ENCODE data around the gene MEI1. TPM values are rescaled to one million over a fixed set of nuclear protein-coding genes. Genes with fewer than 3 reads are reported as not detected.
A peak's percentile ranks its signal among the peaks of the same experiment; 100 is the strongest.

Gene MEI1
- total RNA-seq, 1 donor from 2014 or later = 1.3 TPM

- Mint-ChIP-seq H3K4me1 (no peaks in the 10 kb centered on the region), H3K9me3 (no peaks in the 10 kb centered on the region), H3K27ac (no peak overlapping the region), H3K4me3 (no peak overlapping the region), H3K36me3 (no peaks in the 10 kb centered on the region), H3K27me3 (ENCODE audit: low read depth) (no peaks in the 10 kb centered on the region)
- DNase-seq (ENCODE audit: low spot score in 2 of 2, unreplicated experiment in 2 of 2) = peak; percentile 30 to 49
- peak; percentile 27 for TF ChIP-seq CTCF (IDR thresholded peaks at IDR 0.05; ENCODE audit: unreplicated experiment)
Measured at GRCh38 chr22:41762980-41763779, 63.9 kb downstream of the MEI1 start.

DNA sequence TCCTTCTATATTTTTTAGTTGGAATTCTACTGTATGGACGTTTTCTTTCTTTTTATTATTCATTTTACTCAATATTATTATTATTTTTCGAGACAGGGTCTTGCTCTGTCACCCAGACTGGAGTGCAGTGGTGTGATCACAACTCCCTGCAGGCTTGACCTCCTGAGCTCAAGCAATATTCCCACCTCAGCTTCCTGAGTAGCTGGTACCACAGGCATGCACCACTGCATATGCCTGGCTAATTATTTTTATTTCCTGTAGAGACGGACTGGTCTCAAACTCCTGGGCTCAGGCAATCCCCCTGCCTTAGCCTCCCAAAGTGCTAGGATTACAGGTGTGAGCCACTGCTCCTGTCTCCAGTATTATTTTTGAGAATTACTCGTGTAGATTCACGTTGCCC is 67.2 kb downstream of the MEI1 start:
- H3K9me3 Mint-ChIP-seq = no peaks in the 10 kb centered on the region
- H3K4me3 Mint-ChIP-seq = no peak overlapping the region
- no peak overlapping the region for H3K27ac Mint-ChIP-seq
- no peaks in the 10 kb centered on the region for H3K27me3 Mint-ChIP-seq (ENCODE audit: low read depth)
- H3K4me1 Mint-ChIP-seq = no peaks in the 10 kb centered on the region
- DNase-seq (ENCODE audit: low spot score in 2 of 2, unreplicated experiment in 2 of 2) = no peak
- no peak for TF ChIP-seq CTCF (IDR thresholded peaks at IDR 0.05; ENCODE audit: unreplicated experiment)
- no peaks in the 10 kb centered on the region for H3K36me3 Mint-ChIP-seq

DNA sequence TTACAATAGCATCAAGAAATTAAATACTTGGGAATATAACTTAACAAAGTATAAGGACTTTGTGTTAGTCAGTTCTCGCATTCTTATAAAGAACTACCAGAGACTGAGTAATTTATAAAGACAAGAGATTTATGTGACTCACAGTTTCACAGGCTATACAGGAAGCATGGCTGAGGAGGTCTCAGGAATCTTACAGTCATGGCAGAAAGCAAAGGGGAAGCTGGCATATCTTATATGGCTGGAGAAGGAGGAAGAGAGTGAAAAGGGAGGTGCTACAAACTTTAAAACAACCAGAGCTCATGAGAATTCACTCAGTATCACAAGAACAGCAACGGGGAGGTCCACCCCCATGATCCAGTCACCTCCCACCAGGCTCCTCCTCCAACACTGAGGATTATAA is 69.1 kb downstream of the MEI1 start:
- Mint-ChIP-seq H3K9me3 (no peaks in the 10 kb centered on the region), H3K27me3 (ENCODE audit: low read depth) (no peaks in the 10 kb centered on the region), H3K4me1 (no peaks in the 10 kb centered on the region), H3K27ac (no peak overlapping the region), H3K36me3 (no peaks in the 10 kb centered on the region), H3K4me3 (no peak overlapping the region)
- DNase-seq (ENCODE audit: low spot score in 2 of 2, unreplicated experiment in 2 of 2) = no peak
- no peak for TF ChIP-seq CTCF (IDR thresholded peaks at IDR 0.05; ENCODE audit: unreplicated experiment)

- TF ChIP-seq CTCF (IDR thresholded peaks at IDR 0.05; ENCODE audit: unreplicated experiment) = no peak
- Mint-ChIP-seq H3K36me3 (no peaks in the 10 kb centered on the region), H3K9me3 (no peaks in the 10 kb centered on the region), H3K4me3 (no peak overlapping the region), H3K4me1 (no peaks in the 10 kb centered on the region), H3K27me3 (ENCODE audit: low read depth) (no peaks in the 10 kb centered on the region), H3K27ac (no peak overlapping the region)
- DNase-seq (ENCODE audit: low spot score in 2 of 2, unreplicated experiment in 2 of 2) = no peak
Measured at GRCh38 chr22:41770715-41771468, 71.6 kb downstream of the MEI1 start.

DNA sequence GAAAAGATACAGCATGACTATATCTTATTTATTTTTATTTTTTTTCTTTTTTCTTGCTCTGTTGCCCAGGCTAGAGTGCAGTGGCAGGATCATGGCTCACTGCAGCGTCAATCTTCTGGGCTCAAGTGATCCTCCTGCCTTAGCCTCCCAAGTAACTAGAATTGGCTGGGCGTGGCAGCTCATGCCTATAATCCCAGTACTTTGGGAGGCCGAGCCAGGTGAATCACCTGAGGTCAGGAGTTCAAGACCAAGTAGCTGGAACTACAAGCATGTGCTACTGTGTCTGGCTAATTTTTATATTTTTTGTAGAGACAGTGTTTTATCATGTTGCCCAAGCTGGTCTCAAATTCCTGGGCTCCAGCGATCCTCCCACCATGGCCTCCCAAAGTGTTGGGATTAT is 72.9 kb downstream of the MEI1 start:
- Mint-ChIP-seq H3K27ac (no peak overlapping the region), H3K9me3 (no peaks in the 10 kb centered on the region), H3K27me3 (ENCODE audit: low read depth) (no peaks in the 10 kb centered on the region), H3K4me3 (no peak overlapping the region), H3K4me1 (no peaks in the 10 kb centered on the region), H3K36me3 (no peaks in the 10 kb centered on the region)
- no peak for TF ChIP-seq CTCF (IDR thresholded peaks at IDR 0.05; ENCODE audit: unreplicated experiment)
- DNase-seq (ENCODE audit: low spot score in 2 of 2, unreplicated experiment in 2 of 2) = no peak
